NT2/D1 (cell line): ENCODE results near the gene CACNA1C.

Experiments used
- DNase-seq: peaks from one replicate; pipeline ENCODE4 v3.0.0-alpha.2; 2011; ENCODE audit warnings: low read depth, low spot score
- H3K27me3 ChIP-seq: 2 replicates; pipeline ENCODE4 v1.6.0; 2011; ENCODE audit warnings: mild to moderate bottlenecking; ENCODE audit not compliant: insufficient read length, insufficient read depth
- H3K36me3 ChIP-seq: 2 replicates; pipeline ENCODE4 v1.6.1; 2011; ENCODE audit warnings: mild to moderate bottlenecking, low read length, mixed read lengths; ENCODE audit not compliant: insufficient read depth, insufficient read length
- H3K4me1 ChIP-seq: 2 replicates; pipeline ENCODE4 v1.5.1; 2011; ENCODE audit not compliant: insufficient read depth, insufficient read length
- H3K4me3 ChIP-seq: 2 replicates; pipeline ENCODE4 v1.5.1; 2011; ENCODE audit warnings: low read depth; ENCODE audit not compliant: insufficient read length
- H3K9ac ChIP-seq: 2 replicates; pipeline ENCODE4 v1.6.0; 2011; ENCODE audit warnings: low read depth; ENCODE audit not compliant: insufficient read length
- H3K9me3 ChIP-seq: 2 replicates; pipeline ENCODE4 v1.5.1; 2011; ENCODE audit warnings: mild to moderate bottlenecking, low read length; ENCODE audit not compliant: insufficient read depth
- SUZ12 ChIP-seq: IDR thresholded peaks from 2 replicates; pipeline ENCODE4 v1.6.1; 2011; ENCODE audit not compliant: insufficient read length, insufficient read depth; ENCODE audit errors: extremely low read depth
- YY1 ChIP-seq: IDR thresholded peaks from 2 replicates; pipeline ENCODE4 v1.6.1; 2011; ENCODE audit not compliant: insufficient read length, insufficient read depth
- ZNF274 ChIP-seq: IDR thresholded peaks from 2 replicates; pipeline ENCODE4 v1.6.1; 2011; ENCODE audit warnings: mild to moderate bottlenecking, low read depth, low read length

The CACNA1C gene

GRCh38 chr12:2173971-2174370, 121.2 kb downstream of the CACNA1C start:
- no peaks in the 10 kb centered on the region for H3K36me3 ChIP-seq
- H3K9ac ChIP-seq = no peak overlapping the region
- DNase-seq = no peak
- H3K4me3 ChIP-seq = no peak overlapping the region
- no peaks in the 10 kb centered on the region for H3K4me1 ChIP-seq
- H3K9me3 ChIP-seq = no peaks in the 10 kb centered on the region
- peaks cover 4% of the 10 kb centered on the region for H3K27me3 ChIP-seq
- TF ChIP-seq ZNF274 (no peak), SUZ12 (no peak), YY1 (no peak)

GRCh38 chr12:2177003-2177402, 124.2 kb downstream of the CACNA1C start:
- no peak for TF ChIP-seq SUZ12
- TF ChIP-seq ZNF274 = no peak
- TF ChIP-seq YY1 = no peak
- no peak for DNase-seq

GRCh38 chr12:2177751-2178150, 125.0 kb downstream of the CACNA1C start:
- TF ChIP-seq SUZ12 (no peak), YY1 (no peak), ZNF274 (no peak)

More at GRCh38 chr12:2177003-2177402, 124.2 kb downstream of the CACNA1C start:
- Histone ChIP-seq H3K9ac (no peak overlapping the region), H3K27me3 (peaks cover 4% of the 10 kb centered on the region), H3K4me3 (no peak overlapping the region), H3K36me3 (no peaks in the 10 kb centered on the region), H3K9me3 (no peaks in the 10 kb centered on the region), H3K4me1 (no peaks in the 10 kb centered on the region)

GRCh38 chr12:2179058-2179457, 126.3 kb downstream of the CACNA1C start:
- Histone ChIP-seq H3K9me3 (no peaks in the 10 kb centered on the region), H3K4me1 (peaks cover 6% of the 10 kb centered on the region), H3K36me3 (no peaks in the 10 kb centered on the region), H3K9ac (no peak overlapping the region), H3K27me3 (peaks cover 4% of the 10 kb centered on the region), H3K4me3 (no peak overlapping the region)
- no peak for DNase-seq
- TF ChIP-seq YY1 (no peak), ZNF274 (no peak), SUZ12 (no peak)

More at GRCh38 chr12:2177751-2178150, 125.0 kb downstream of the CACNA1C start:
- DNase-seq = no peak
- Histone ChIP-seq H3K4me3 (no peak overlapping the region), H3K27me3 (peaks cover 4% of the 10 kb centered on the region), H3K9me3 (no peaks in the 10 kb centered on the region), H3K36me3 (no peaks in the 10 kb centered on the region), H3K9ac (no peak overlapping the region), H3K4me1 (no peaks in the 10 kb centered on the region)

GRCh38 chr12:2179953-2180736, 127.4 kb downstream of the CACNA1C start:
- Histone ChIP-seq H3K9me3 (peaks cover 1% of the 10 kb centered on the region; the same call in 1 of the 2 replicates), H3K27me3 (peaks cover 4% of the 10 kb centered on the region), H3K4me1 (peaks cover 8% of the 10 kb centered on the region), H3K4me3 (no peak overlapping the region), H3K36me3 (no peaks in the 10 kb centered on the region), H3K9ac (no peak overlapping the region)
- no peak for DNase-seq
- TF ChIP-seq SUZ12 (no peak), ZNF274 (no peak), YY1 (no peak)

GRCh38 chr12:2180737-2181082, 127.9 kb downstream of the CACNA1C start:
- H3K4me3 ChIP-seq = no peak overlapping the region
- H3K27me3 ChIP-seq = peaks cover 4% of the 10 kb centered on the region
- TF ChIP-seq YY1 (no peak), SUZ12 (no peak), ZNF274 (no peak)
- no peaks in the 10 kb centered on the region for H3K36me3 ChIP-seq
- peaks cover 8% of the 10 kb centered on the region for H3K4me1 ChIP-seq
- no peak for DNase-seq
- H3K9me3 ChIP-seq = peaks cover 6% of the 10 kb centered on the region; the same call in 1 of the 2 replicates
- H3K9ac ChIP-seq = no peak overlapping the region

GRCh38 chr12:2183556-2184541, 131.1 kb downstream of the CACNA1C start:
- H3K9me3 ChIP-seq = peaks cover 6% of the 10 kb centered on the region; the same call in 1 of the 2 replicates
- no peaks in the 10 kb centered on the region for H3K27me3 ChIP-seq
- no peak overlapping the region for H3K4me3 ChIP-seq
- TF ChIP-seq SUZ12 = no peak
- H3K9ac ChIP-seq = peak overlapping the region; percentile 22
- peak; percentile 75 for DNase-seq
- H3K4me1 ChIP-seq = peaks cover 18% of the 10 kb centered on the region
- no peaks in the 10 kb centered on the region for H3K36me3 ChIP-seq
